NCI-H2196 (cell line): Measurements from ENCODE around the gene CFL1.
"Not testable (repeated sequence)": the region's sequence is repeated elsewhere in the genome, so short reads cannot be mapped to it uniquely, and the experiment has no call there.

ENCODE experiments used
- DNase-seq: peaks from one replicate; lab custom pipeline; 2025; ENCODE audit not compliant: unreplicated experiment; lab: John Stamatoyannopoulos, UW

CFL1 gene

GRCh38 chr11:65857853-65858680 is at the start of gene CFL1:
CFL1 (minus strand) TSS chr11:65858180; CDS start chr11:65858099, 81 bp downstream.
- DNase-seq, result peak; percentile 98

DNA sequence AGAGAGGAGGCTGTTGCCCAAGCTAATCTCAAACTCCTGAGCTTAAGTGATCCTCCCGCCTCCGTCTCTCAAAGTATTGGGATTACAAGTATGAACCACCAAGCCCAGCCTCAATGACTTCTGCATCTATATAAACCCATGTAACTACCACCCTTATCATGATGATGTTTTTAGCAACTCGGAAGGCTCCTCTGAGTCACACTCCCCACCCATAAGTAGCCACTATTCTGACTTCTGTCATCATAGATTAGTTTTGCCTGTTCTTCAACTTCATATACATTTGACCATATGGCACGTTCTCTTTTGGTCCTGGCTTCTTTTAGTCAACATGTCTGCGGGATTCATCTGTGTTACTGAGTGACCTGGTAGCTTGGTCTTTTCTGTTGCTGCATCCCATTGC is 48.6 kb upstream of the CFL1 start:
- no peak for DNase-seq

DNA sequence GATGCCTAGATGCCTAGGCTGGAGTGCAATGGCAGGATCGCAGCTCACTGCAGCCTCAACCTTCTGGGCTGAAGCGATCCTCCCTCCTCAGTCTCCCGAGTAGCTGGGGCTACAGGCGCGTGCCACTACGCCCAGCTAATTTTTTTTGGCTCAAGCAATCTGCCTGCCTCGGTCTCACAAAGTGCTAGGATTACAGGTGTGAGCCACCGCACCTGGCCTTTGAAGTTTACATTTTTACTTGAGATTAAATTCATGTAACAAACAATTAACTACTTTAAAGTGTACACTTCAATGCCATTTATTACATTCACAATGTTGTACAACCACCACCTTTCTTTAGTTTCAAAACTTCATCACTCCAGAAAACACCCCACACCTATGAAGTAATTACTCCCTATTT is 45.7 kb upstream of the CFL1 start:
- no peak for DNase-seq

- DNase-seq, result no peak
Measured at GRCh38 chr11:65903068-65903481, 45.1 kb upstream of the CFL1 start.

- DNase-seq, result no peak
Measured at GRCh38 chr11:65900899-65901180, 42.9 kb upstream of the CFL1 start.

GRCh38 chr11:65900125-65900898 is 42.3 kb upstream of the CFL1 start, which contains the start of gene FOSL1:
FOSL1 (minus strand) TSS chr11:65900388; CDS start chr11:65900339, 49 bp downstream.
- peak; percentile 88 for DNase-seq

GRCh38 chr11:65899356-65900124 is 41.6 kb upstream of the CFL1 start:
- no peak for DNase-seq

DNA sequence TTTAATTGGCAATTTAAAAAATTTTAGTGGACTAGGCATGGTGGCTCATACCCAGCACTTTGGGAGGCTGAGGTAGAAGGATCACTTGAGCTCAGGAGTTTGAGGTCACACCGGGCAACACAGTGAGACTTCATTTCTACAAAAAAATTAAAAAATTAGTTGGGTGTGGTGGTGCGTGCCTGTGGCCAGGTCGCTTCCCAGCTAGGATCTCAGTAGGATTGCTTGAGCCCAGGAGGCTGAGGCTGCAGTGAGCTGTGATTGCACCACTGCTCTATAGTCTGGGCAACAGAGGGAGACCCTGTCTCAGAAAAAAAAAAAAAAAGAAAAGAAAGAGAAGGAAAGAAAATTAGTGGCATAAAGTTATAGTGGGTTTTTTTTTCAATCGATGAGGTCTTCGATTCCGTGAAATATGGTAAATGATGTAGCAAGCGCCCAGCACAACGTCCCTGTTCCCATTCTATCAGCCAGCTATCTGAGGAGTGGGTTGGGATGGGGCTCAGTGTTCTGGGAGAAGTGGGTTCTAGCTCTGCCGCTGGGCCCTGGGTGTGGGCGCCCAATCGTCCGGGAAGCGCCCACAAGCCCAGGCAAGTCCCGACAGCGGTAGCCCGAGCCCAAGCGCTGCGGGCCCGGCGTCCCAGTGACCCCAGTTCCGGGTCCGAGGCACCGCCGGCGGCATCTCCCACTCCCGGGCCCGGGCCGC is 40.8 kb upstream of the CFL1 start:
- DNase-seq, result no peak

GRCh38 chr11:65897020-65897471 is 39.1 kb upstream of the CFL1 start:
- DNase-seq, result no peak

DNA sequence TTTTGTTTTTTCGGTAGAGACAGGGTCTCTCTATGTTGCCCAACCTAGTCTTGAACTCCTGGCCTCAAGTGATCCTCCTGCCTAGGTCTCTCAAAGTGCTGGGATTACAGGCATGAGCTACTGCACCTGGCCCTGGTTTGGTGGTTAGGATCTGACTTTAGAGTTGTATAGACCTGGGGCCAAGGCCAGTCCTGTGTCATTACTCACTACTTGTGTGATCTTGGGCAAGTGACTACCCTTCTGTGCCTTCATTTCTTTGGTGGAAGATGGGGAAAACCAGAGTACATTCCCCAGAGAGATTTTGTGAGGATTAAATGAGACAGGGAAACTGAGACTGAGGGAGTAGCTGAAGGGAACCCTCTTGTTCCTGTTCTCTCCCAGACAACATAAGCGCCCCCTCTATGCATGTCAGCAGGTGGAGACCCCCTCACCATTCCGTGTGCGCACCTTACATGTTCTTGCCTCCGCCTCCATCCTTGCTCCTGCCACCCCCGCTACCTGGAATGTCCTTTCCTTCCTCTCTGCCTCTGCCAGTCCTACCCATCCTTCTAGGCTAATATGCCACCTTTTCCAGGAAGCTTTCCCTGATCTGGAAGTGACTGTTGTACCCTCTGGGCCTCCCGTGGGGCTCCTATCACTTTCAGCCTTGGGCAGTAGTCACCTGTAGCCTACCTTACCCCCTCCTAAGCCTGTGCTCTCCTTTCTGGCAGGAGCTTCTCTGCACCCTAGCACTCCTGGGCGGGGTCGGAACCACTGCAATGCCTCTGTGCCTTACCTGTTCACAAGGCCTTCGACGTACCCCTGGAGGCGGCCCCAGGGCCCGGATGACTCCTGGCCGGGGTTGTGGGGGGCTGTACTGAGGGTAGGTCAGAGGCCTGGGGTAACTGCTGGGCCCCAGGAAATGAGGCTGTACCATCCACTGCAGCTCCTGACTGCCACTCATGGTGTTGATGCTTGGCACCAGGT is 38.3 kb upstream of the CFL1 start:
- no peak for DNase-seq

DNA sequence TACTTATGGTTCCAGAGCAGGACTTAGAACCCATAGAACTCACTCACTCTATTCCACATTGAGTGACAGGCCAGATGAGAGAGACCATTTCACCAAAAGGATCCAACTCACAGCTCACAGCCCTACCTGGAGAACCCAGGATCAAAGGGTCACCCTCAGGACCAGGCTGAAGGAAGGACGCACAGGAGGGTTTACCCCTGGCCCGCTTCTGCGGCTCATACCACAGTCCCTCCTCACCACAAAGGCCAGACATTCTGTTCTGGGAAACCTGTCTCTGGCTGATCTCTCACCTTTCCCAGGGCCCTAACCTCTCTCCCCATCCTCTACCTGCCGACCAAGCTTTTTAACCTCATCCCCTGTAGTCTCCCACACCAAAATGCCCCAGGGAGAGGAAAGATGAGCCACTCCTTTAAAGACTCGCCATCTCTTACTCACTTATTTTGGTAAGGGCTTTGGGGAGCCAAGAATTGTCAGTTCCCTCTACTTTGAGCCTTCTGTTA is 37.6 kb upstream of the CFL1 start:
- DNase-seq, result no peak

GRCh38 chr11:65894034-65894591 is 36.1 kb upstream of the CFL1 start:
- DNase-seq, result no peak

- DNase-seq, result no peak
Measured at GRCh38 chr11:65892661-65893317, 34.8 kb upstream of the CFL1 start.

- not testable (repeated sequence) for DNase-seq
Measured at GRCh38 chr11:65892137-65892540, 34.2 kb upstream of the CFL1 start.

GRCh38 chr11:65891219-65892136 is 33.5 kb upstream of the CFL1 start:
- no peak for DNase-seq

DNA sequence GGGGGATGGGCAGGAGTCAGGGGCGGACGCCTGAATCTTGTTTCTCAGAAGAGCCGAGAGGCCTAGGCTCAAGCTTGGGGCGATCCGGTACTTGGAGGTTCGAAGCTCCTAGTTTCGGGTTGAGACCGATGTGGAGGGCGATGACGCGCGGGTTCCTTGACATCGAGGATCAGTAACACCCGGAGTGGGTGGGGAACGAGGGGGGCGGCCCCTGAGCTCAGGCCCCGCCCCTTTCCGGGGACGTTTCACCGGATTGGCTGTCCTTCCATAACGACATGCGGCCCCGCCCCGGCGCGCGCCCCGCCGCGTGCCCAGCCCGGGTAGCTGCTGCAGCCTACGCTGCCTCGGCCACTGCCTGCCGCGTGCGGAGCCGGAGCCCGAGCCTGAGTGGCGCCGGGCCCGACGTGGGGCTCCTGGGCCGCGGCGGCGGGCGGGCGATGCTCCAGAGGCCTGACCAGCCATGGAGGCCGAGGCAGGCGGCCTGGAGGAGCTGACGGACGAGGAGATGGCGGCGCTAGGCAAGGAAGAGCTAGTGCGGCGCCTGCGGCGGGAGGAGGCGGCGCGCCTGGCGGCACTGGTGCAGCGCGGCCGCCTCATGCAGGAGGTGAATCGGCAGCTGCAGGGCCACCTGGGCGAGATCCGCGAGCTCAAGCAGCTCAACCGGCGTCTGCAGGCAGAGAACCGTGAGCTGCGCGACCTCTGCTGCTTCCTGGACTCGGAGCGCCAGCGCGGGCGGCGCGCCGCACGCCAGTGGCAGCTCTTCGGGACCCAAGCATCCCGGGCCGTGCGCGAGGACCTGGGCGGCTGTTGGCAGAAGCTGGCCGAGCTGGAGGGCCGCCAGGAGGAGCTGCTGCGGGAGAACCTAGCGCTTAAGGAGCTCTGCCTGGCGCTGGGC is 32.6 kb upstream of the CFL1 start, which contains the start of gene CCDC85B:
Gene CCDC85B (plus strand): TSS at position 350 of the 895 bp plus-strand sequence. CDS start 111 bp downstream, at position 461.
- peak; percentile 96 for DNase-seq
